Liver (tissue), 9 donors: ENCODE data around the gene ZSCAN18. TPM values are rescaled to one million over a fixed set of nuclear protein-coding genes. Genes with fewer than 3 reads are reported as not detected.

Experiments
- DNase-seq: peaks from one replicate; pipeline ENCODE4 v3.0.0-alpha.2; 2017; ENCODE audit warnings: low spot score
- H3K27ac ChIP-seq, 2 donors: one replicate each; pipeline ENCODE4 v1.7.0; 2013; ENCODE audit warnings: inconsistent platforms in 2 of 2, low read length in 2 of 2, control low read depth in 1 of 2, low read depth in 1 of 2, mild to moderate bottlenecking in 1 of 2
- H3K27me3 ChIP-seq, 4 donors: one replicate each; pipeline versions ENCODE4 v1.6.1 to v1.7.0; 2013; ENCODE audit warnings: low read length in 3 of 4, inconsistent platforms in 1 of 4, mild to moderate bottlenecking in 1 of 4, moderate library complexity in 1 of 4; ENCODE audit not compliant: control insufficient read depth in 4 of 4, insufficient read depth in 4 of 4
- H3K36me3 ChIP-seq, 4 donors: one replicate each; pipeline versions ENCODE4 v1.6.1 to v1.7.0; 2013; ENCODE audit warnings: low read length in 3 of 4, mild to moderate bottlenecking in 3 of 4, low read depth in 1 of 4, moderate library complexity in 1 of 4; ENCODE audit not compliant: control insufficient read depth in 4 of 4, insufficient read depth in 3 of 4
- H3K4me1 ChIP-seq, 4 donors: one replicate each; pipeline versions ENCODE4 v1.6.1 to v1.7.0; 2013; ENCODE audit warnings: low read length in 3 of 4, mild to moderate bottlenecking in 3 of 4, moderate library complexity in 1 of 4; ENCODE audit not compliant: control insufficient read depth in 4 of 4, insufficient read depth in 4 of 4
- H3K4me3 ChIP-seq, 3 donors: one replicate each; pipeline versions ENCODE4 v1.6.1 to v1.7.0; 2013; ENCODE audit warnings: low read length in 3 of 3, control low read depth in 1 of 3, low read depth in 1 of 3, mild to moderate bottlenecking in 1 of 3
- H3K9ac ChIP-seq, 2 donors: one replicate each; pipeline ENCODE4 v1.7.0; 2013; ENCODE audit warnings: low read length in 2 of 2, mild to moderate bottlenecking in 2 of 2, moderate library complexity in 2 of 2, control low read depth in 1 of 2, low read depth in 1 of 2
- H3K9me3 ChIP-seq, 4 donors: one replicate each; pipeline versions ENCODE4 v1.6.1 to v1.7.0; 2013; ENCODE audit warnings: low read length in 3 of 4; ENCODE audit not compliant: control insufficient read depth in 4 of 4
- CTCF ChIP-seq: fragments of 150-350 bp; IDR thresholded peaks from 2 replicates; pipeline ENCODE4 v1.5.1; 2017; ENCODE audit warnings: improper control_type of control experiment, low read depth, low read length; ENCODE audit not compliant: missing input control
- EGR1 ChIP-seq, 2 donors: IDR thresholded peaks; 2 replicates each; pipeline ENCODE4 v1.6.1; 2016 to 2018; ENCODE audit warnings: antibody characterized with exemption in 2 of 2, low read depth in 2 of 2
- FOXA1 ChIP-seq: IDR thresholded peaks from 2 replicates; pipeline ENCODE4 v1.6.1; 2016; ENCODE audit warnings: antibody characterized with exemption
- FOXA2 ChIP-seq: IDR thresholded peaks from 2 replicates; pipeline ENCODE4 v1.6.1; 2016; ENCODE audit warnings: antibody characterized with exemption
- GABPA ChIP-seq, 2 donors: IDR thresholded peaks in 1 of 2; conservative IDR thresholded peaks in 1 of 2; 2 replicates each; pipeline ENCODE4 v1.6.1; 2016; ENCODE audit warnings: antibody characterized with exemption in 2 of 2, mild to moderate bottlenecking in 1 of 2, moderate library complexity in 1 of 2
- HNF4A ChIP-seq, 2 donors: conservative IDR thresholded peaks; 2 replicates each; pipeline ENCODE4 v1.6.1; 2016; ENCODE audit warnings: antibody characterized with exemption in 2 of 2, mild to moderate bottlenecking in 2 of 2
- HNF4G ChIP-seq: IDR thresholded peaks from 2 replicates; pipeline ENCODE4 v1.6.1; 2016; ENCODE audit warnings: antibody characterized with exemption
- JUND ChIP-seq, 2 donors: IDR thresholded peaks; 2 replicates each; pipeline ENCODE4 v1.6.1; 2016; ENCODE audit warnings: antibody characterized with exemption in 2 of 2
- MAX ChIP-seq: IDR thresholded peaks from 2 replicates; pipeline ENCODE4 v1.6.1; 2016; ENCODE audit warnings: antibody characterized with exemption
- NR2F2 ChIP-seq: IDR thresholded peaks from 2 replicates; pipeline ENCODE4 v1.6.1; 2016; ENCODE audit warnings: antibody characterized with exemption
- RAD21 ChIP-seq, 2 donors: IDR thresholded peaks; 2 replicates each; pipeline ENCODE4 v1.6.1; 2016; ENCODE audit warnings: antibody characterized with exemption in 2 of 2, mild to moderate bottlenecking in 2 of 2
- REST ChIP-seq: IDR thresholded peaks from 2 replicates; pipeline ENCODE4 v1.6.1; 2016; ENCODE audit warnings: antibody characterized with exemption, mild to moderate bottlenecking
- RXRA ChIP-seq, 2 donors: IDR thresholded peaks; 2 replicates each; pipeline ENCODE4 v1.6.1; 2017 to 2018; ENCODE audit warnings: antibody characterized with exemption in 2 of 2, mild to moderate bottlenecking in 1 of 2
- SP1 ChIP-seq: IDR thresholded peaks from 2 replicates; pipeline ENCODE4 v1.6.1; 2018; ENCODE audit warnings: antibody characterized with exemption, mild to moderate bottlenecking
- TAF1 ChIP-seq: conservative IDR thresholded peaks from 2 replicates; pipeline ENCODE4 v1.6.1; 2016; ENCODE audit warnings: antibody characterized with exemption, mild to moderate bottlenecking
- YY1 ChIP-seq: IDR thresholded peaks from 2 replicates; pipeline ENCODE4 v1.6.1; 2016; ENCODE audit warnings: antibody characterized with exemption, mild to moderate bottlenecking
- ZBTB33 ChIP-seq: IDR thresholded peaks from 2 replicates; pipeline ENCODE4 v1.6.1; 2016; ENCODE audit warnings: antibody characterized with exemption
- WGBS: extraction: QIAGEN DNeasy Blood & Tissue Kit; methylation state at CpG from one replicate; pipeline ENCODE4 v1.1.7; 2013; 5-methylcytosine and 5-hydroxymethylcytosine counted together
- polyA plus RNA-seq, 2 donors: library from polyadenylated mRNA; stranded (reverse) in 1 of 2; unstranded in 1 of 2; fragments of 200-250 nt in 1 of 2; fragments of >200 nt in 1 of 2; fragmentation: Nextera tagmentation in 1 of 2; extraction: Ambion mirVana in 1 of 2; gene quantifications; one replicate each; pipeline versions ENCODE4 v1.2.1 to v1.2.3, GENCODE V29; 2013 to 2015
- total RNA-seq, 2 donors: library from RNA; depleted of rRNA; stranded (reverse); fragments of >200 nt; gene quantifications; one replicate each; pipeline ENCODE4 v1.2.3, GENCODE V29; 2014
- TF ChIP-seq, protein P1 (sequence below): IDR thresholded peaks from 2 replicates; pipeline ENCODE4 v1.6.1; 2016; ENCODE audit warnings: antibody characterized with exemption
- donor health status: healthy.
- donor health status: healthy.
- donor health status: healthy.
- donor health status: healthy.
- donor health status: healthy.

ZSCAN18 gene
- total and polyA plus RNA-seq, 4 donors, result 2.1 to 21.7 (median 11.7) TPM

DNA sequence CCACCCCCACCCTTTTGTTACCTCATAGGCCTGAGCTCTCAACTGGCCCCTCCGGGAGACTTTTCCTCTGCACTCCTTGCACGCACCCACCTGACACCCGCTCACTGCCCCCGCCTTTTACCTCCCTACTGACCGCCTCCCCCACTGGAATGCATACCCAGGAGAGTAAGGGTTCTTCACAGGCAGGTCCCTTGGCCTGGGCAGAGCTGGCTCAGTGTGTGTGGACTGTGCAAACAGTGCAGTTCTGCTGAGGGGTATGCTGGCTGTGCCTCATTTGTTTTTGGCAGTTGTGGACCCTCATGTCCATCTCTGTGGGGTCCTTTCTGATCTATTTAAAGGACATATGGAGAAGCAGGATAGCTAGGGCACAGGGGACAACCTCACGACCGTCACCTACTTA, 5.0 kb downstream of the ZSCAN18 start:
- Histone ChIP-seq H3K36me3 (no peaks in the 10 kb centered on the region), H3K9me3 (peaks cover 20 to 33% (median 27%) of the 10 kb centered on the region in 4 donors)
- TF ChIP-seq JUND (IDR thresholded peaks at IDR 0.05) (no peak), SP1 (no peak), NR2F2 (no peak), HNF4A (conservative IDR thresholded peaks at IDR 0.05) (no peak), FOXA1 (no peak), CTCF (no peak), RAD21 (IDR thresholded peaks at IDR 0.05) (no peak), MAX (no peak), RXRA (IDR thresholded peaks at IDR 0.05) (no peak), GABPA (IDR thresholded peaks at IDR 0.05 in 1 of 2, conservative IDR thresholded peaks at IDR 0.05 in 1 of 2) (no peak)
- TF ChIP-seq, protein P1, sequence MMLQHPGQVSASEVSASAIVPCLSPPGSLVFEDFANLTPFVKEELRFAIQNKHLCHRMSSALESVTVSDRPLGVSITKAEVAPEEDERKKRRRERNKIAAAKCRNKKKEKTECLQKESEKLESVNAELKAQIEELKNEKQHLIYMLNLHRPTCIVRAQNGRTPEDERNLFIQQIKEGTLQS, result no peak

DNA sequence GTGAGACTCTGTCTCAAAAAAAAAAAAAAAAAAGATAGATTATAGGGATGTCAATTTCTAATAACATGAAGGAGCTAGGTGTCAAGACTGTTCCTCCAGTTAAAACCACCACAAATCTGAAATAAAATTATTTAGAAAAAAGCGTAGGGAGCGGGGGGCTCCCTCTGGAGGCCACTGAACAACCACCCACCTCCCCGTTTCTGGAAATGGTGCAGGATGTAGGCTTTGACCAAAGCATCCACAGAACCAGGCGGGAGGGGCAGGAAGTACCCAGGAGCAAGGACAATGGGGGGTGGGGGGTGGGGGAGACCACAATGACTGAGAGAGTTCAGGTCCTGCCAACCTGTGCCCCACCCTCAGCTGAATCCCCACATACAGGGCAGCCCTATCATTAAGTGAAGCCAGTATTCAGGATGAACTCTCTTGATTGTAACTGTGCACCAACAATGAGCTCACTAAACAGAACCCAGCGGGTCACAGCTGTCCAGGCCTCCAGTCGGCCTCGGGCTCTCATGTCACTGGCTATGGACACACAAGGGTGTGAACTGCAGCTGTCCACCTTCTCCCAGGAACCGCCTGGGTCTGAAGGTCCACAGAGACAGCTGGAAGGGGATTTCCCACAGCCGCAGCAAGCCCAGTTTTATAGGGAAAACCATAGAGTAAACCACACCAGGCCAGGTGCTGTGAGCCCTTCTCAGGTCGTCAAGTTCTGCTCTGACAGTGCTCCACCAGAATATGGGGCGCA, 6.6 kb downstream of the ZSCAN18 start:
- WGBS, result 81% methylated on average over 11 of the region's 11 CpGs
- Histone ChIP-seq H3K36me3 (peaks cover 0 to 1% (median 0%) of the 10 kb centered on the region in 4 donors), H3K9me3 (peaks cover 21 to 47% (median 30%) of the 10 kb centered on the region in 4 donors), H3K4me1 (no peaks in the 10 kb centered on the region), H3K4me3 (peak overlapping the region in 1 of 3 donors; percentile 16), H3K27ac (no peak overlapping the region), H3K27me3 (no peaks in the 10 kb centered on the region), H3K9ac (no peak overlapping the region)
- TF ChIP-seq HNF4G (no peak), YY1 (no peak), NR2F2 (no peak), EGR1 (IDR thresholded peaks at IDR 0.05; ENCODE audit: low read depth in 2 of 2) (no peak), GABPA (IDR thresholded peaks at IDR 0.05 in 1 of 2, conservative IDR thresholded peaks at IDR 0.05 in 1 of 2) (no peak), RAD21 (IDR thresholded peaks at IDR 0.05) (no peak), FOXA2 (no peak), FOXA1 (no peak), MAX (no peak), RXRA (IDR thresholded peaks at IDR 0.05) (no peak), SP1 (no peak), ZBTB33 (no peak), HNF4A (conservative IDR thresholded peaks at IDR 0.05) (no peak), TAF1 (no peak), REST (no peak), CTCF (no peak), JUND (IDR thresholded peaks at IDR 0.05) (no peak)
- TF ChIP-seq, protein P1, result no peak
- DNase-seq, result no peak

More for the DNA sequence above, 5.0 kb downstream of the ZSCAN18 start:
- Histone ChIP-seq H3K9ac (no peak overlapping the region), H3K4me3 (no peak overlapping the region), H3K27ac (no peak overlapping the region), H3K4me1 (peaks cover 0 to 6% (median 2%) of the 10 kb centered on the region in 4 donors), H3K27me3 (no peaks in the 10 kb centered on the region)
- no peak for DNase-seq
- WGBS, result 98% methylated on average over 7 of the region's 7 CpGs
